Kidney (tissue), 14 donors: Measurements from ENCODE around the gene GNB3. TPM values are rescaled to one million over a fixed set of nuclear protein-coding genes. Genes with fewer than 3 reads are reported as not detected.
"Not testable (repeated sequence)": the region's sequence is repeated elsewhere in the genome, so short reads cannot be mapped to it uniquely, and the experiment has no call there.

Experiments used
- DNase-seq, 5 donors: peaks; one replicate each; pipeline ENCODE4 v3.0.0-alpha.2; 2013 to 2020
- FAIRE-seq: peaks from 2 replicates; lab custom pipeline; 2012; peaks lifted over from hg19 to GRCh38; lab: Jason Lieb, UNC
- H3K27ac ChIP-seq, 2 donors: one replicate each; pipeline ENCODE4 v1.7.0; 2013; ENCODE audit warnings: low read depth in 2 of 2, low read length in 2 of 2, inconsistent platforms in 1 of 2
- H3K27me3 ChIP-seq: one replicate; pipeline ENCODE4 v1.7.1; 2013; ENCODE audit warnings: low read length, inconsistent platforms; ENCODE audit not compliant: control insufficient read depth, insufficient read depth
- H3K36me3 ChIP-seq, 3 donors: one replicate each; pipeline versions ENCODE4 v1.7.0 to v1.7.1; 2013; ENCODE audit warnings: low read length in 3 of 3, control low read depth in 1 of 3, inconsistent platforms in 1 of 3; ENCODE audit not compliant: insufficient read depth in 3 of 3, control insufficient read depth in 2 of 3
- H3K4me1 ChIP-seq, 3 donors: one replicate each; pipeline versions ENCODE4 v1.7.0 to v1.7.1; 2013; ENCODE audit warnings: low read length in 3 of 3, inconsistent platforms in 1 of 3, low read depth in 1 of 3; ENCODE audit not compliant: control insufficient read depth in 2 of 3, insufficient read depth in 2 of 3
- H3K4me3 ChIP-seq, 3 donors: one replicate each; pipeline versions ENCODE4 v1.7.0 to v1.8.1; 2013; ENCODE audit warnings: low read length in 3 of 3, control low read depth in 1 of 3, inconsistent platforms in 1 of 3
- H3K9ac ChIP-seq, 3 donors: one replicate each; pipeline versions ENCODE4 v1.7.0 to v1.7.1; 2013; ENCODE audit warnings: low read length in 3 of 3, control low read depth in 1 of 3, inconsistent platforms in 1 of 3
- H3K9me3 ChIP-seq, 3 donors: one replicate each; pipeline versions ENCODE4 v1.7.0 to v1.7.1; 2013; ENCODE audit warnings: low read length in 3 of 3, control low read depth in 1 of 3, inconsistent platforms in 1 of 3; ENCODE audit not compliant: control insufficient read depth in 2 of 3, insufficient read depth in 1 of 3
- CTCF ChIP-seq: IDR thresholded peaks from 3 replicates; pipeline ENCODE4 v1.5.1; 2012; ENCODE audit warnings: mild to moderate bottlenecking, moderate library complexity, borderline replicate concordance; ENCODE audit not compliant: insufficient read depth; ENCODE audit errors: extremely low read depth
- intact Hi-C: fragments of 100-400 bp; cut with DNase I; formaldehyde crosslinking; loops from one replicate; pipeline ENCODE4 v1.11.1; 2022
- polyA plus RNA-seq: library from polyadenylated mRNA; stranded (reverse); fragments of 350-450 nt; fragmentation: Illumina TruSeq; extraction: RNeasy Lipid Tissue Mini Kit (QIAGEN cat#74804); gene quantifications from one replicate; pipeline ENCODE4 v1.2.3, GENCODE V29; 2014; ENCODE audit warnings: low read depth, low replicate concordance; ENCODE audit not compliant: insufficient read depth
- total RNA-seq: library from RNA; stranded (reverse); fragmentation: NEBNext Ultra II Directional; extraction: Animal tissue kit (Norgen Biotek cat#: 25700); gene quantifications from one replicate; pipeline ENCODE4 v1.2.1, GENCODE V29; 2021
- donor health status: control.
- donor health status: control.
- donor health status: control.
- donor health status: control.
- donor health status: control.
- donor health status: DM: yes; HTN: yes; CAD: no.
- donor health status: Normal renal cell carcinoma (clear cell type).

GNB3 gene
- total and polyA plus RNA-seq, 2 donors from 2014 or later = 1.4 to 2.6 TPM

GRCh38 chr12:6871052-6871957, 30.6 kb downstream of the GNB3 start:
- H3K27ac ChIP-seq = no peak overlapping the region
- peak overlapping the region in 2 of 3 donors; percentile 86 to 93 for H3K4me3 ChIP-seq
- no peaks in the 10 kb centered on the region for H3K9me3 ChIP-seq
- FAIRE-seq (no peak), DNase-seq (peak in 1 of 5 donors; percentile 79)
- peaks cover 0 to 40% (median 23%) of the 10 kb centered on the region in 3 donors for H3K4me1 ChIP-seq
- peaks cover 7 to 20% (median 9%) of the 10 kb centered on the region in 3 donors for H3K36me3 ChIP-seq
- intact Hi-C loops = no loop called here
- no peak for TF ChIP-seq CTCF
- H3K27me3 ChIP-seq = no peaks in the 10 kb centered on the region
- peak overlapping the region in 2 of 3 donors; percentile 17 to 22 for H3K9ac ChIP-seq

DNA sequence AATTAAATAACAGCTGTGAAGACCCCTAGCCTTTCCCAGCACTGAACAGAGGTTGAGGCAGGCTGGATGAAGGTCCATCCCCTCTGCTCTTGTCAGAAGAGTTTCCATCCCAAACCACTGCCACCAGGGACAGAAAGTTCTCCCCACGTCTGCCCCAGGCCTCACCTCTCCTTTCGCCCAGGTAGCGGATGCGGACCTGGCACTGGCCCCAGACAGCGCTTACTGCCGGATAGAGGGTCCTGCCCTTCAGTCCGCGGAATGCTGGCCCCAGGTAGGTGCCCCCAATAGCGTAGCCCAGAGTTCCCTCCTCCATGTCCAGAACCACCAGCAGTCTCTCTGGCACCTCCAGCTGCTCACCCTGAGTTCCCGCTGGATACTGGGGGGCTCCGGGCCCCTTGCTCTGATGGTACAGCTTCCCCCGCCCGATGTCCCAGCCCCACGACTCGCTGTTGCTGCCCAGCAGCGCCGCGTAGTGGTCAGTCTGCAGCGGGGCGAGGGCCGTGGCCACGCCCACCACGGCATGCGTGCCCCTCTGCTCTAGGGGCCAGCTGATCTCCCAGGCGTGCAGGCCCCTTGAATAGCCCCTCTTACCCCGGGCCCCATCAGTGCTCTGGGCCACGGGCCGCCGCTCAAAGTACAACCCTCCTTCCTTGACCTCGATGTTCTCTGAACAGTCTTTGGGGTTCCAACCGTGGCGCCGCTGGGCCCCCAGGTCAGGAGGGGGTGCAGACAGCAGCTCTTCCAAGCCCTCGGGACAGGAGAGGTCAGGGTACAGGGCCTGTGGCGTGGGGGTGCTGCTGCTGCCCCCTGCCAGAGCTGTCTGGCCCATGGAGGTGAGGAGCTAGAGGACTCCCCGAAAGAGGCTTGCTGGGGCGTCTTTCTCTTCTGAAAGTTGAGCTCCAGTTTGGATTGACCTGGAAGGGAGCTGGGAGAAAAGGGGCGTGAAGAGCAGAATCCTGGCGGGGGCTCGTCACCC, 31.6 kb downstream of the GNB3 start:
- peak; percentile 96 for TF ChIP-seq CTCF
- Histone ChIP-seq H3K27me3 (no peaks in the 10 kb centered on the region), H3K4me3 (peak overlapping the region; percentile 65 to 93 (median 86)), H3K27ac (peak overlapping the region; percentile 89 to 90), H3K9ac (peak overlapping the region; percentile 7 to 94 (median 56)), H3K4me1 (peaks cover 0 to 35% (median 23%) of the 10 kb centered on the region in 3 donors), H3K36me3 (peaks cover 7 to 20% (median 9%) of the 10 kb centered on the region in 3 donors), H3K9me3 (no peaks in the 10 kb centered on the region)
- intact Hi-C loops = no loop called here
- peak; percentile 89 to 94 (median 92) for DNase-seq
- FAIRE-seq = no peak

DNA sequence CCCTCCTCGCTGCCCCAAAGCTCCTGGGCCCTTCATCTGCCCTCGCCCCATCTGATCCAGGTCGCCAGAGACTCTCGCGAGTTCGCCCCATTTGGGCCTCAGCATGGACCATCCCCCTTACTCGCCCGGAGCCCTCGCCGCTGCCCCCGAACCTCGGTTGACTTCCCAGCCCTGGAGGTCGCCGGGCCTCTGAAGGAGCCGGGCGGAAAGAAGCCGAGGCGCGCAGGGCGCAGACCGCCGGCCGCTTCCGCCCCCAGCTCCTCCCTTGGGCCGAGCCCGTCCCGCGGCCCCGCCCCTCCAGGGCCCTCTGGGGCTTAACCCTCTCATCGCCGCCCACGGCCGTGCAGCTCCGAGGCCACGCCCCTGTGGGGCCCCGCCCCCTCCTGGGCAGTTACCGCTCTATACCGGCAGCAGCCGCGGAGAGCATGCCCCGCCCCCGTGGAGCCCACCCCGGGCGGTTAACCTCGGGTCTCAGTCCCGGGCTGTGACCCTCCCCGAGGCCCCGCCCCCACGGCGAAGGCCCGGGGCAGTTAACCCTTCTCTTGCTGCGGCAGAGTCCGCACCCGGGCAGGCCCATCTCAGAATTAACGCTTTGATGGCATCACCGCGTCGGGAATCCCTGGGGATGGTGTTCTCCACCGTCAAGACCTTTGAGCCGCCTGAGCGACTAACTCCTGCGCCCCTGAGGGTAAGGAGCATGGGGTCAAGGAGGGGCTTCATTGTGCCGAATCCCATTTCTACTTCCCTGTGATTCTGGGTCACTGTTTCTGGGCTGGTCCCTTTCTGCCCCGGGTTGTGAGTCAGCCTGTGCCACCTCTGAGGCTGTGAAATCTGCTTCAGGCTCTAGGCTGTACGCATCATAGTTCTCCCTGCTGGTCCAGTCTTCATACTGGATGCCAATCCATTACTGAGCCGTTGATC, 32.6 kb downstream of the GNB3 start, which contains the start of gene SPSB2:
TSS of gene SPSB2 (minus strand) at position 210 of the 921 bp plus-strand sequence. CDS start 402 bp downstream, outside the sequence.
- Histone ChIP-seq H3K9ac (peak within 1 kb of the TSS; percentile 70 to 94 (median 92)), H3K36me3 (peaks cover 7 to 20% (median 9%) of the 10 kb centered on the region in 3 donors), H3K9me3 (no peaks in the 10 kb centered on the region), H3K4me3 (peak within 1 kb of the TSS; percentile 83 to 93 (median 88)), H3K4me1 (peaks cover 0 to 34% (median 23%) of the 10 kb centered on the region in 3 donors), H3K27ac (peak within 1 kb of the TSS; percentile 89 to 93), H3K27me3 (no peaks in the 10 kb centered on the region)
- intact Hi-C loops = no loop called here
- no peak for TF ChIP-seq CTCF
- no peak for FAIRE-seq
- DNase-seq = peak; percentile 99 to 100 (median 99)

- Histone ChIP-seq H3K27ac (peak overlapping the region; percentile 89 to 93), H3K4me3 (peak overlapping the region; percentile 83 to 93 (median 88)), H3K36me3 (peaks cover 7 to 20% (median 9%) of the 10 kb centered on the region in 3 donors), H3K4me1 (peaks cover 0 to 28% (median 20%) of the 10 kb centered on the region in 3 donors), H3K9ac (peak overlapping the region; percentile 59 to 92 (median 70))
- H3K9me3 ChIP-seq, FAIRE-seq, H3K27me3 ChIP-seq, intact Hi-C loops: not testable (repeated sequence)
- DNase-seq = peak in 1 of 5 donors; percentile 18
These were observed 33.3 kb downstream of the GNB3 start for GRCh38 chr12:6874015-6874368.
